Suppressor macrophage treated with lipopolysaccharide for 1 hour (primary cell): Measurements from ENCODE around the gene FOXD2.
"Not testable (repeated sequence)": the region's sequence is repeated elsewhere in the genome, so short reads cannot be mapped to it uniquely, and the experiment has no call there.

Experiments
- DNase-seq, 3 donors: peaks; one replicate each; pipeline ENCODE4 v3.0.0-alpha.2; 2020 to 2022

Gene FOXD2

GRCh38 chr1:47440599-47441081, 2.8 kb downstream of the FOXD2 start:
- DNase-seq = no peak

- no peak for DNase-seq
These were observed 3.7 kb downstream of the FOXD2 start for GRCh38 chr1:47441450-47442106.

GRCh38 chr1:47442202-47442601, 4.4 kb downstream of the FOXD2 start:
- DNase-seq = no peak

GRCh38 chr1:47442842-47443529, 5.1 kb downstream of the FOXD2 start:
- no peak for DNase-seq

- DNase-seq = no peak
These were observed 5.9 kb downstream of the FOXD2 start for GRCh38 chr1:47443530-47444296.

GRCh38 chr1:47444297-47444561, 6.4 kb downstream of the FOXD2 start:
- DNase-seq = no peak

- peak; percentile 53 to 75 (median 62) for DNase-seq
These were observed 7.0 kb downstream of the FOXD2 start for GRCh38 chr1:47444562-47445465.

- DNase-seq = no peak
These were observed 8.1 kb downstream of the FOXD2 start for GRCh38 chr1:47445823-47446550.

GRCh38 chr1:47448462-47449222, 10.8 kb downstream of the FOXD2 start:
- no peak for DNase-seq

- DNase-seq = peak; percentile 53 to 76 (median 58)
These were observed 12.1 kb downstream of the FOXD2 start for GRCh38 chr1:47449822-47450552.

GRCh38 chr1:47450606-47451005, 12.8 kb downstream of the FOXD2 start:
- DNase-seq = no peak

GRCh38 chr1:47452426-47452825, 14.6 kb downstream of the FOXD2 start:
- no peak for DNase-seq

GRCh38 chr1:47453910-47454309, 16.1 kb downstream of the FOXD2 start:
- not testable (repeated sequence) for DNase-seq

GRCh38 chr1:47456250-47456649, 18.4 kb downstream of the FOXD2 start:
- DNase-seq = no peak

GRCh38 chr1:47457547-47457946, 19.7 kb downstream of the FOXD2 start:
- DNase-seq = not testable (repeated sequence)

- DNase-seq = no peak
These were observed 21.5 kb downstream of the FOXD2 start for GRCh38 chr1:47459253-47459788.

GRCh38 chr1:47460040-47460439, 22.2 kb downstream of the FOXD2 start:
- DNase-seq = no peak

GRCh38 chr1:47460456-47460855, 22.6 kb downstream of the FOXD2 start:
- no peak for DNase-seq

GRCh38 chr1:47465605-47466004, 27.8 kb downstream of the FOXD2 start:
- no peak for DNase-seq

GRCh38 chr1:47468709-47469389, 31.0 kb downstream of the FOXD2 start:
- DNase-seq = no peak
